ENCODE results near the gene NPHP4.

The NPHP4 gene

GRCh38 chr1:5885471-5886139 lies 106.6 kb downstream of the NPHP4 start:
- H3K4me3 ChIP-seq (replicated peaks in 1 of 2; ENCODE audit: low read depth in 2 of 2, low read length in 2 of 2), result no peak overlapping the region
- TF ChIP-seq, protein P1, sequence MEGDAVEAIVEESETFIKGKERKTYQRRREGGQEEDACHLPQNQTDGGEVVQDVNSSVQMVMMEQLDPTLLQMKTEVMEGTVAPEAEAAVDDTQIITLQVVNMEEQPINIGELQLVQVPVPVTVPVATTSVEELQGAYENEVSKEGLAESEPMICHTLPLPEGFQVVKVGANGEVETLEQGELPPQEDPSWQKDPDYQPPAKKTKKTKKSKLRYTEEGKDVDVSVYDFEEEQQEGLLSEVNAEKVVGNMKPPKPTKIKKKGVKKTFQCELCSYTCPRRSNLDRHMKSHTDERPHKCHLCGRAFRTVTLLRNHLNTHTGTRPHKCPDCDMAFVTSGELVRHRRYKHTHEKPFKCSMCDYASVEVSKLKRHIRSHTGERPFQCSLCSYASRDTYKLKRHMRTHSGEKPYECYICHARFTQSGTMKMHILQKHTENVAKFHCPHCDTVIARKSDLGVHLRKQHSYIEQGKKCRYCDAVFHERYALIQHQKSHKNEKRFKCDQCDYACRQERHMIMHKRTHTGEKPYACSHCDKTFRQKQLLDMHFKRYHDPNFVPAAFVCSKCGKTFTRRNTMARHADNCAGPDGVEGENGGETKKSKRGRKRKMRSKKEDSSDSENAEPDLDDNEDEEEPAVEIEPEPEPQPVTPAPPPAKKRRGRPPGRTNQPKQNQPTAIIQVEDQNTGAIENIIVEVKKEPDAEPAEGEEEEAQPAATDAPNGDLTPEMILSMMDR (IDR thresholded peaks at IDR 0.05; ENCODE audit: low read depth, low read length), result no peak
- DNase-seq (ENCODE audit: low read depth in 2 of 2), result no peak

- TF ChIP-seq, protein P1 (IDR thresholded peaks at IDR 0.05; ENCODE audit: low read depth, low read length), result no peak
- no peak overlapping the region for H3K4me3 ChIP-seq (replicated peaks in 1 of 2; ENCODE audit: low read depth in 2 of 2, low read length in 2 of 2)
- DNase-seq (ENCODE audit: low read depth in 2 of 2), result no peak
Measured at GRCh38 chr1:5884110-5884509, 108.1 kb downstream of the NPHP4 start.

DNA sequence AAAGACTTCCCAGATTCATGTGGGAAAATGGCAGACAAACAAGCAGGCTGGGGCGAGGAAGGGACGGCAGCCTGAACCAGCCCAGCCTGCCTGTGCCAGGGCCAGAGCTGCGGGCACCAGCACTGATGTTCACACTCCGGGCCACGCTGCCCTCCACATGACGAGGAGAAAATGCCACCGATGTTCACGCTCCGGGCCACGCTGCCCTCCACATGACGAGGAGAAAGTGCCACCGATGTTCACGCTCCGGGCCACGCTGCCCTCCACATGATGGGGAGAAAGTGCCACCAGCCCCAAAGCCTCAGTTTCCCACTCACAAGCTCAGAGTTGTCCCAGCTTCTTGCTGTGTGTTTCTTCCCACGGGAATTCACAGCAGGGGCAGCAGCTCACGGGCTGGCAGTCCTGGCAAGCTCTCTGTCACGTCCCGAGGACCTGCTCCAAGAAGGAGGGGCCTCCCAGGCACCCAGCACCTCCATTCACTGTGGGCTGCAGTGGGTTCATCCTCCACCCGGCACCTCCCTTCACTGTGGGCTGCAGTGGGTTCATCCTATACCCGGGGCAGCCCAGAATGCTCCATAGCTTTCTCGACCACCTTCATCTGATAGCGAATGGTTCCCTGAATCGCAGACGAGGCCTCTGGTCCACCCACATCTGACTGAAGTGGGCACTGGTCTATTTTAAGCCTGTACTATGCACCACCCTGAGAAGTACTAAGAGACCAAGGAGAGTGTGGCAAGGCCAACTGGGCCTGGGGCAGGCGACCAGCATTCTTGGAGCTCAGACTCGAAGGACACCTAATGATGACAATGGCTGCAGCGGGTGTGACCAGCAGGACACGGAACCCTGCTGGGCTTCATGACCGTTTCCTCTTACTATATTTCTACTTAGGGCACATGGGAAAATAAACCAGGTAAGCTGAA lies 108.8 kb downstream of the NPHP4 start:
- DNase-seq (ENCODE audit: low read depth in 2 of 2), result no peak
- H3K4me3 ChIP-seq (replicated peaks in 1 of 2; ENCODE audit: low read depth in 2 of 2, low read length in 2 of 2), result no peak overlapping the region
- TF ChIP-seq, protein P1 (IDR thresholded peaks at IDR 0.05; ENCODE audit: low read depth, low read length), result no peak

- DNase-seq (ENCODE audit: low read depth in 2 of 2), result no peak
- H3K4me3 ChIP-seq (replicated peaks in 1 of 2; ENCODE audit: low read depth in 2 of 2, low read length in 2 of 2), result no peak overlapping the region
- TF ChIP-seq, protein P1 (IDR thresholded peaks at IDR 0.05; ENCODE audit: low read depth, low read length), result no peak
Measured at GRCh38 chr1:5882367-5883128, 109.7 kb downstream of the NPHP4 start.

DNA sequence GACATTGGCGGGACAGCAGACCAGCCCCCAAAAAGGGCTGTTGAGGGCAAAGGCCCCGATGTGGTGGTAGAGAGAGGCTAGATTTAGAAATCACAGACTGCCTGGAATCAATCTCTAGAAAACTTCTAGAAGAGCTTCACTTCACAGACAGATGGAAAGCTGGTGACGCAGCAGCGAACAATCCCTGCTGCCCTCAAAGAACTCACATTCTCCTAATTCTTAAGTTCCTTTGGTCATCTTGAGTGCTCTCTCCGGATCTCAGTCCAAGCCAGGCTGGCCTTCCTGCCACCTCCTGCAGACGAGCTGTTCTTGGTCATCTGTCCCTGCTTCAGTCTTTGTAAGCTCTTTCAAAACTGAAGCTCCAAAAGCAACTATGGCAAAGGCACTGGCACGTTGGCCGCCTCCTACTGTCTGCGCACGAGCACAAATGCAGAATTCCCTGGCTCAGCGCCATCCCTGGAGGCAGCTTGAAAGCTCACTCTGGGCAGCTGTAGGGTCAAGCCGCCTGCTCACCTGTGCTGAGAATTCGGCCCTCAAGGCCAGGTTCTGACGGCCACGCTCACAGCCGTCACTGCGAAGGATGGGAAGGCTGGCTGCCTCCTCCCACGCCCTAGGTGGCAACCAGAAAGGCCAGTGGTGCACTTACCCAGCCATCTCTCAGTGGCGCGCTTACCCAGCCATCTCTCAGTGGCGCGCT lies 110.6 kb downstream of the NPHP4 start:
- DNase-seq (ENCODE audit: low read depth in 2 of 2), result no peak
- no peak overlapping the region for H3K4me3 ChIP-seq (replicated peaks in 1 of 2; ENCODE audit: low read depth in 2 of 2, low read length in 2 of 2)
- TF ChIP-seq, protein P1 (IDR thresholded peaks at IDR 0.05; ENCODE audit: low read depth, low read length), result no peak
